GM19463 (cell line): Measurements from ENCODE around the gene CIDEA.
A peak's percentile ranks its signal among the peaks of the same experiment; 100 is the strongest.

ENCODE experiments used
- ATAC-seq: cut with Tn5 transposase; IDR thresholded peaks from one replicate; pipeline ENCODE4 v1.9.1; 2021; ENCODE audit warnings: mild to moderate bottlenecking, moderate library complexity; ENCODE audit not compliant: unreplicated experiment

The CIDEA gene

DNA sequence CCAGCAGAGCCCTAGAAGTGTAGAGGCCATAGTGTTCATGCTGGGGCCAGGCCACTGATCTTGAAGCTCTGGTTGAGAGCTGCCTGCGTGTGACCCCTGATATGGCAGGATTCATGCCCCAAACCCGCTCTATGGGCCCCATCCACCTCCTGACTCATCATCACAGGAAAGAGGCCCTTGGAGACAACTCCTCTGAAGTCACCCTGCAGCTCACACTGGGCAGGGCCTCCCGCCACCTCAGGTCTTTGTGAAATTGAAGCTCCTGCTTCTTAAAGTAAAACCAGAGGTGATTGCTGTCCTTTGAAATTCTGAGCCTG, 41.9 kb downstream of the CIDEA start:
- no peak for ATAC-seq

DNA sequence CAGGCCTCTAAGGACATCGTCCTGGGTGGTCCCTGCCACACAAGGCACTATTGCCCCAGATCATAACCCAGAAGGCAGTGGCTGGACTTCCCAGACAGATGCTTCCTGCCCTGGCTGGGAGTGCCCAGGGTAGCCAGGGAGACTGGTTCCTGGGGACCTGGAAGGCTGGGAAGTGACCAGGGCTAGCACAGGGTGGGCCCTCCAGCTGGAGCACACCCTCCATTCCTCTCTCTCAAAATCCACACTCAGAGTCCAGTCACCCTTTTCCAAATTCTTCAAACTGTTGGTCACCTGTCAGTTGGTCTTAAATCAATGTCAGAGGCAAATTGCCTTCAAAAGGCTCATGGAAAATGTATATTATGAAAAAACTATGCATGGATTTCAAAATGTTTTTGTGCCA, 42.3 kb downstream of the CIDEA start:
- no peak for ATAC-seq

DNA sequence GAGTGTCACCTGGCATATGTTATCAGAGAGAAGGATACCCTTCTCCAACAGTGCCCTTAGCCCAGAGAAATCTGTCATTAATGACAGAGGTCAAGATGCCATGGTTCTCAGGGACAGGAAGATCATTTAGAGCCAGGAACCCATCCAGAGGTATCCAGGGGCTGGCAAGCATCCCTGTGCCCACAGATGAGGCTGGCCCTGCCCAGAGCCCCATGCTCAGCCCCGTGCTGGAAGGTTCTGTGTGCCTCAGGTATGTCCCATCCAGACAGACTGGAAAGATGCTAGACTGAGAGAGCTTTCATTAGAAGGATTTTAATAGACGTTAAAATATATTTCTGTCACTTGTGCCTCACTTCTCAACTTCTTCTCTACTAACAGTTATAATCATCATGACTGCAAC, 45.7 kb downstream of the CIDEA start:
- ATAC-seq, result no peak

DNA sequence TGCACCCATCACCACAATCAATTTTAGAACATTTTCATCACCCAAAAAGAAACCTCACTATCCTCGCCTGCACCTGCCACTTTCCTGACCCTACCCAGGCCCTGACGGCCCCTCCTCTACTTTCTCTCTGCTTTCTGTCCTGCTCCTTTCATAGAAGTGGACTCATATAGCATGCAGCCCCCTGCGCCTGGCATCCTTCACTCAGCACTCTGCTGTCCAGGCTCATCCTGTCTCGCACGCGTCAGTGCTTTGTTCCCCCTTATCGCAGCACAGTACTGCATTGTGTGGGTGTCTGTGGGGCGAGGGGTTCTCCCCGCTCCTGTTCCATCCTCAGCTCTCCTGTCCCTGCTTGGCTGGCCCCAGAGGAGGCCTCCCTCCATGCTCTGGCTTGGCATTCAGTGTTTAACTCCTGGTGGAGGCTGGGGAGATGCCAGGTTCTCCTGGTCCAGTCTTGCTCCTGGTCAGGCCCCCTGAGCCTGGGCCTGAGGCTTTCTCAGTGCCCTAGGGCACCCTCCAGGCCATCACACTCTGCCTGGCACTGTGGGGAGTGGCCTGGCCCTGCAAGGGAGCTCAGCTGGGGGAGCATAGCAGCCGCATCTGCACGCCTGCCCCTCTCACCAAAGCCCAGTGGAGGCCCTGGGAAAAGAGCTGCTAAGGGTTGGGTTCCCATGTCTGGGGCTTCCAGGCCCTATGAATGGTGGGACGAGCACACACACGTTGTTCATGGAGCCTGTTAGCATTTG, 47.3 kb downstream of the CIDEA start:
- ATAC-seq, result no peak

DNA sequence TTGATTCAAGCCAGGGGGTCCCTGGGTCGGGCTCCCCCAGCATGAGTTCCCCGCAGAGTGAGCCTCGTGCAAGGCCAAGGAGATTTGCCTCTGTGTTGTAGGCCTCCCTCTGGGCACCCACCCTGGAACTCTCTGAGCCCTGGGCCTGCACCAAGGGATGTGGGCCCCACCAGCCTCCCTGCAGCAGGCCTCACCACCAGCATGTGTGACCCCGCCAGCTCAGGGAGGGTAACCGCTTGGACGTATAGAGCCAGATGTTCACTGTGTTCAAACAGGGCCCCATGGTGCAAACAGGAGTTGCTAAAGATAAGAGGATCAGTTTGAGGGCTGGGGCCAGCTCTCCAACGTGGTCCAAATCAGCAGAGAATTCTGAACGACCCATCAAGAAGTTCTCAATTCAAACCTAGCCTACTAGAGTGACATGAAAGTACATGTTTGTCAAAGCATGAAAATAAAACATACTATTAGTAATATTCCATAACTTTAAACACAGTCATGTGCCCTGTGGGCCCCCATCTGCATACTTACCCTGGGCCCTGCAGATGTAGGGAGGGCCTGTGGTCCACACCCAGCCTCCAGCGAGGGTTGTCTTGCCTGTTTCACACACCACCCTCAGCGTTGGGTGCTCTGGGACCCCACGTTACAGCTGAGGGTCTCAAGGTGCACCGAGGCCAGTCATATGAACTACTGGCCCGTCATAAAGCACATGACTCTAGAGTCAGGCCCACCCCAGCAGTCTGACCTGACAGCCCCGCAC, 48.4 kb downstream of the CIDEA start:
- no peak for ATAC-seq

DNA sequence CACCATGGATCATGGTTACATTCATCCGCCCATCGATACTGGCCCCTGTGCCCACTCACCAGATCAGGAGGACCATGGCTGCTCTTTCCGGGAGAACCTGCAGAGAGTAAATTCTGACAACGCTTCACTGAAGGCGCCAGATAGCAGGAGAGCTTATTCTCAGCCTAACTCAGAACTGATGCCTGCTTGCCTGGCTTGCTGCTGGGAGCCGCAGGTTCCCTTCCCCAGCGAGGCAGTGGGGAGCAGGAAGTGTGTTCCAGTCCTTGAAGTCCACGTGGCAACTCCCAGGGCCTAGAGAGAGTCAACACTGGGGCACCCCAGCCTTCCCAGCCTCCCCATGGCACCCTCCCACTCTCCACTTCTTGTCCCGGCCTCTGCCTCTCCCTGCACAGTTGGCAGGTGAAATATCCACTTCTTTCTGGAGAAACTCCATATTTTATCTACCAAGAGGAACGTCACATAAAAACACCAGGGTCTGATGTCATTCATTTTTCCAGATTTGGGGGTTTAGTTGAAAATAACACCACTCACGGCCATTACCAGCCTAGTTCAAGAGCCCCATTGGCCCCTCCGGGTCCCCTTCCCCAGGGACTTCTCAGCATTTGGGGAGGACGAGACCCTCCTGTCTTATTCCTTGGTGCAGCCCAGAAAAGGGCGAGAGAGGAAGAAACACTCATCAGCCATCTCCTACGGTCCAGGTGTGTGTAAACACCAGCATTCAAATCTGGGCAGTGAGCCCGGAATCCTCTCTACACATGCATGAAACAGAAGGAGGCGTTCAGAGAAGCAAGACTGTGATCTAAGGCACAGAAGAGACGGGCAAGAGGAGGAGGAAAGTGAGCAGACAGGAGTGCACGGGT, 50.4 kb downstream of the CIDEA start:
- no peak for ATAC-seq

DNA sequence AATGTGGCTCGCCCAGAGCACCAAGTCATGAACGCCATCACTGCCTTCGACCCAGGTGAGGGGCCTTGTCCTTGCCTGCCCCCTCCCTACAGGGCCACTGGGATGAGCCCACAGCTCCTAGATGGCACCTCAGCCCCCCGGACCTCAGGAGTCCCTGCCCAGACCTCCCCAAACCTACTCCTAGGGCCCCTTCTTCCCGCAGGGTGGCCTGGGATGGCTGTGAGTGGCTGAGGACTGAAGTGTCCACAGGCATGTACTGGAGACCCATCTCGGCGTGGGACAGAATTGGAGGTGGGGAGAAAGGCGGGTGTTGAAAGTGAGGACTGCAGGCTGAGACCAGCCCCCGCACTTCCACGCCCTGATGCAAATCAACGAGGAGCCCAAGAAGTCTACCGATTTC, 51.0 kb downstream of the CIDEA start:
- no peak for ATAC-seq

DNA sequence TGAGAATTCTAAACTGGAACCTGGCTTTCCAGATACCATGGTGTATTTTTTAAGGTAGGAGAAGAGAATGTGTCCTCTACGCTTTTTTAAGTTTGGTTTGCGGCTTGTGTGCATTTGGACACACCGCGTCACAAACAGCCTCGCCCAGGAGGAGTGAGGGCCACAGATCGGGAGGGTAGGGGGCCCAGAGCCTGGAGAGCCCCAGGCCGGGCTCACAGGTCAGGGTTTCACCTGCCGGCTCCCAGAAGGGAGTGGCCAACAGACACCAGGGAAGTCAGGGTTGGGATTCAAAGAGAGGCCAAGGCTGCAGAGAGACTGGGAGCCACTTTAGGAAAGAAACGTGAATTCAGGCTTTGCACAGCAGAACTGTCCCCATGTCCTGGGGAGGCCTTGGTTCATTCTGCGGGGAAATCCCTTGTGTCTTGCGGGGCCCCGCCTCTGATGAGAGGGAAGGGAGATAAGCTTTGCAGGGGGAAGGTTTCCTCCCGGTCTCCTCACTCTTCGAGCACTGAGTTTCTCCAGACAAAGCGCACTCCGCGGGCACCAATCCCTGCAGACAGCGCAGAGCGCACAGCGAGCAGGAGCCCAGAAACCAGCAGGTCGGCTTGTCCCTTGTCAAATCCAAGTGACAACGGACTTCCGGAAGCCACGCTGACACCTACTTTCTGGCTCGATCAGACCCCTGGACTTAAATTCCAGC, 51.9 kb downstream of the CIDEA start:
- no peak for ATAC-seq

DNA sequence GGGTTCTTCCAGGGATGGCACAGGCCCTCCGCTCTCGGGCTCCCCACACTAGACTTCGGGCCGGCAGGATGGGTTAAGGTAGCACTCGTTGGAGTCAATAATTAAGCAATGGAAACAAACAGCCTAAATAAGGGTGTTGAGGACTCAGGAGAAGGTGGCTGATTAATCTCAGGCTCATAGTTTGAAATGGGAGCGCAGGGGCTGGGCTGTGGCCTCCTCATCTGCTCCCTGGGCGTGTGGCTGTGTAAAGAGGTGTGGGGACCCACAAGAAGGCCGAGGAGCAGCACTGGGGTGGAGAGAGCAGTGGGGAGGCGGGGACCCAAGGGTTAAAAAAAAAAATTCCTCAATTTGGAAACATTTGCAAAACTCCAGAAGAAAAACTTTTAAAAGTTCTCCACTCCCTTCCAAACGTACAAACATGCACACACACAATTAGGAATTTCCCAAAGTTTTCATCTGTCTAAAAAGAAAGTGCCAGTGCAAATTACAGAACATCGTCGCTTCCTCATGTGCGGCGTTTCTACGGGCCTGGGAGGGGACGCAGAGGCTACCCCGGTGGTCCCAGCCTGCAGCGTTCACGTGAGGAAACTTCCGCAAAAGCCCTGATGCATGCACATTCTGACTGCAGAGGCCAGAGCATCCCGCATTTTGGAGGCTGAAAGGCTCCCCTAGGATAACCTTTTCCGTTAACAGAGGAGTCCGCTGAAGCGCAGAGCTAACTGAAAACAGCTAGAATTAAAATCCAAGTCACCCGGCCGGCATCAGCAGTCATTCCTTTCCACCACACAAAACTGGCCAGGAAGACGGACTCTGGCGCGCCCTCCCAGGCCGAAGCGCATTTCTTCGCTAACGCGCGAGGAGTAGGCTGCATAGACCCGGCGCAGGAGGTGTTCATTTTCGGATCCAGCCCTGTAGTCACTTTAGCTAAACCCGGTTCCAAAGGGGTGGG, 52.9 kb downstream of the CIDEA start:
- no peak for ATAC-seq

DNA sequence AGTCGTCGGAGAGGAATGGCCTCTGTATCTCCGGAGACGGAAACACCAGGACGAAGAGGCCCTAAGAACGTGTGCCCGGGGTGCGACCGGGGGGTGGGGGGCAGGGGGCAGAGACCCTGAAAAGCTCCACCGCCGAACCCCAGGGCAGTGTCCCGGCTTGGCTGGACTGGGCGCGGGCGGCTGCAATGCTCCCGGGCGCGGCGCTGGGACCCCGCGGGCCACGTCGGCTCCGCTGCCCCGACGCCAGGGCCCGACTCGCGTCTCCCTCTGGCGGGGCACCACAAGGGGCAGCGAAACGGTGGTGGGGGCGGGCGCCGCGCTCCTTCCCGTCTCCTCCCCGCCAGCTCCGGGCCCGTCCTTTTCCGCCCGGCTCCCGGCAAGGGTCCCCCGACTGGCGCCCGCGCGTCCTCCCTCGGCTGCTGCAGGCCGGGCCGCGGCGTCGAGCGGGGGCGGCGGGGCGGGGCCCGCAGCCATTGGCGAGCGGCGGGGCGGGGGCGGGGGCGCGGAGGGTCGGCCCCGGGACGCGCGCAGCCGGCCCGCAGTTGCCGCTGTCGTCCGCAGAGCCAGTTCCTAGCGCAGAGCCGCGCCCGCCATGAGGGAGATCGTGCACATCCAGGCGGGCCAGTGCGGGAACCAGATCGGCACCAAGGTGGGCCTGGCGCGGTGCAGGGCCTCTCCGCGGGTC, 53.7 kb downstream of the CIDEA start, which contains the start of gene TUBB6:
Gene TUBB6 (plus strand): TSS at position 541 of the 685 bp plus-strand sequence. CDS start 52 bp downstream, at position 593.
- ATAC-seq, result peak; percentile 67

DNA sequence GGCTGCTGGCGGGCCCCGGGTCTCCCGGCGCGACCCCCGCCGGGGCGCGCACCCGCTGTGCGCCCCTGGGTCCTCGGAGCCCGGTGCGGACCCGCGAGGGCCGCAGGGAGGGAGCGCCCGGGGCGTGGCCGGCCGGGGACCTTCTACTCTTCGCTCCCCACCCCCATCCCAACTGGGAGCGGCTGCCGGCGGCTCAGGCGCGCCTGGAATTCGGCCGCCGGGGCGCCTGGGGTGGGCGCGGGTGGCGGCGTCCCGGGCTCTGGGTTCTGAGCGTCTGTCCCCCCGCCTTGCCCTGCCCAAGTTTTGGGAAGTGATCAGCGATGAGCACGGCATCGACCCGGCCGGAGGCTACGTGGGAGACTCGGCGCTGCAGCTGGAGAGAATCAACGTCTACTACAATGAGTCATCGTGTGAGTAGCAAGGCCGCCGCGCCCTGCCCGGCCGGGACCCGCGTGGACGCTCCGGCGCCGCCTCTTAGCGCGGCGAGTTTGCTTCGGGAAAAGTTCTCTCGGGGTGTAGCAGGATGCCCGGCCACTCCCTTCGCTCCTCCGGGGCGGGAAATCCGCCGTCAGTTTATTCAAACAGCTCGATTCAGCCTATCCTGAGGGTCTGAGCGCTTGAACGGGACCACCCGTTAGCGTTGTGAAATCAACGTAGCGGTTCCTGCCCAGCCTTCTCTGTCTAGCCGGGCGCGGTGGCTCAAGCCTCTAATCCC, 54.4 kb downstream of the CIDEA start:
- ATAC-seq, result peak; percentile 65

DNA sequence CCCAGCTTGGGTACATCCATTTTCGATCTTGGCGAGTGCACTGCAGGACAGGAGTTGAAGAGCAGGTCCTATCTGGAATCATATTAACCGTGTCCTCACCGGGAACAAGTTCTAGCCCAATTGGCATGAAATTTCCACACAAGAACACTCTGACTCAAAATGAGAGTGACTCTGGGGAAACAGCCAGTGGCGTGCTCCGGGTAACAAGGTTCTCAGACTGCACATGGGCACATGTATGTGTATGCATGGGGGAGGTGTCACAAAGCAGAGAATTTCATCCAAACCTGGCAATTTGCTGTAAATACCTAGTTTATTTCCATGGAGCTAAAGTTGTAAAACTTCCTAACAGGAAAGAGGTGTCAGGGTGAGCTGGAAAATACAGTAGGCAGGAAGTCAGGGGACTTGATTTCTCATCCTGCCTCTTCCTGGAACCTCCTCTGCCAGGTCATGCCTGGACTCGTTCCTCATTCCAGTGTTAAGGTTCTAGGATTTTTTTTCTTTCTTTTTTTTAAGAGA, 55.6 kb downstream of the CIDEA start:
- no peak for ATAC-seq

DNA sequence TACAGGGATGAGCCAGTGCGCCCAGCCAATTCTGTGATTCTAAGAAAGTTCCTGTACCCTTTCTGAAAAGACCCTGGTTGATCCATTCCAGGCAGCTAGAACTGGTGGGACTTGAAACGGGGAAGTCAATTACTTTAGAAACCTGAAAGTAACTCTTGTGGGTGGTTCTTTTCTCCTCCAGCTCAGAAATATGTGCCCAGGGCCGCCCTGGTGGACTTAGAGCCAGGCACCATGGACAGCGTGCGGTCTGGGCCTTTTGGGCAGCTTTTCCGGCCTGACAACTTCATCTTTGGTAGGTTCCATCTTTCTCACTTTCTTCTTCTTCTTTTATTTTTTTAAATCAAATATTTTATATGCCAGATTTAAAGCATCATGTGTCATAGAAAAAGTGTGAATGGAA, 56.6 kb downstream of the CIDEA start:
- no peak for ATAC-seq

DNA sequence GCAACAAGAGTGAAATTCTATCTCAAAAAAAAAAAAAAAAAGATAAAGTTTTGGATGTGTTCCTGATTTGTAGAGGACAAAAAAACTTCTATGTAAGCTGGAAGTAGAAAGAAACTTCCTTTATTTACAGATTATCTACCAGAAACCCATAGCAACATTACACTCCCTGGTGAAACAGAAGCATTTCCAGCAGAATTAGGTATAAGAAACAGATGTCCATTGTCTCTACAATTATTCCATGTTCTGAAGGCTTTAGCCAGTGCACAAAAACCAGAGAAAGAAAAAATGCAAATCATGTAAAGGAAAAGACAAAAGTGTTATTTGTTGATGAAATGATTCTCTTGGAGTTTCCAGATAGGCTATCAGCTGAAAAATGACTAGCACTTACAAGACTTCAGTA, 58.8 kb downstream of the CIDEA start:
- ATAC-seq, result no peak

DNA sequence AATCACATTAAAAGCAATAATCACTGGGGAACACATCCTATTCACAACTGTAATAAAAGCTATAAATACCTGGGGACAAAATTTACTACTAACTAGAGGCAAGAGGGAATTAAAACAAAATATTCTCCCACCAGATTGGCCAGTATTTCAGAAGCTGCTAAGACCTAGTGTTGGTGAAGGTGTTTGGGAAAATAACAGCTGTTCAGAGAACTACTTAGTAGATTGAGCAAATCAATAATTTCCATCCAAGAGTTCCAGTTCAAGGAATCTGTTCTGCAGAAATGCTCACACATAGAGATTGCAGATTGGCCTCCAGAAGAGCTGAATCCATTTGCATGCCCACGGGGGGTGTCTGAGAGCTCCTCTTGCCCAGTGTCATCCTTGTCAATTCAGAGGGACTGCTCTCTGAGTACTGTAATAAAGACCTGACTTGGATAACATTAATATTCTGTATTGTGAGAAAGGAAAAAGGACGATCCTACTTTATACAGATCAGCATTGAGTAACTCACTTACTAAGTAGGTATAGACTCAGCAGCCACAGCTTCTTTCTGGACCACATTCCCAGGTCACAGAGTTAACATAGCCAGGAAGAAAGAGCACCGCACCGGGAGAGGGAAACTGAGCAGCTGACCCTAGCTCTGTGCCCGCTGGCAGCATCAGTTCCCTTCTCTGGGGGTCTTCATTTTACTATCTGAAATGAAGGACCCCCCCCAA, 59.5 kb downstream of the CIDEA start:
- ATAC-seq, result no peak

DNA sequence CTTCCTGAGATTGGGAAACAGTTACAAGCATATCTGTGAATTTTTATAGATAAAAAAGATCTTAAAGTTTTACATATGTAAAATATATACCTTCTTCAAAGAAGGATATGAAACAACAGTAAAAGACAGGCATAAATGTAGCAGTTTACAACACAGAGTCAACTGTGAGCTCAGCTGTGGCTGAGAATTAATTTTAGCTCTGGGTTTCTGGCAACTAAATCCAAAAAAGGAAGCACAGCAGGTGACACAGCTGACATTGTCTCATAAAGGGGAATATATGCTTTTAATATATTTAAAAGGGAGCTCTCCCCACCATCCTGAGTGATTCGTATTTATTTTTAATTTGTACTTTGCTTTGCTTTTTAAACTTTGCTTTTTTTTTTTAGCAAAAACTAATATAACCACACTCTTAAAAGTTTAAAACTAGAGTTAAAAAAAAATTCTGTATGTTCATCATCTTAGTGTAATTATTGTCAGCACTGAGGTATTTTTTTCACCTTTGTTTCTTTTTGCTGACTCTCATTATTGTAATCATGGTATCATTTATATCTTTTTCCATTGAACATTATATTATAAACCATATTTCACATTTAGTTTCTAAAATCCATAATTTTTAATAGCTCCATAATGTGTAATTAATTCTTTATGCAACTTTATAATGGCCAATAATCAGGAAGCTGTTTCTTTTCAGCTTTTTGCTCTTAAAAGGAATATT, 60.6 kb downstream of the CIDEA start:
- ATAC-seq, result no peak

DNA sequence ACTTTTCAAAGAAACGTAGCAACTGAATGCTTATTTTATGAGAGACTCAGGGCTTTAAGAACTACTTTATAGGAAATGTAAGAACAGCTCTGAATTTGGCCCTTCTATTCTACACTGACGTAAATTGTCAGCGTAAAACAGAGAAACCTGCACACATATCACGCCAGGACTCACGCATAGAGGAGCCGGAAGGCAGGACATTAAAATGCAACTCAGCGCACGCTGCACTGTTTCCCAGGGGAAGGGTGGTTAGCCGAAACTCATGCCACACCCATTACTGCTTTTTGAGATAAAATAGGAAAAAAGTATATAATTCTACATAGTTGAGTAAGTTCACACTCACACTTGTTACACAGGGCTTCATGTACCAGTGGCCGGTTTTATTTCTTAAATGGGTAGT, 61.3 kb downstream of the CIDEA start:
- no peak for ATAC-seq
